K562 (cell line): ENCODE results near the gene IGSF23. TPM values are rescaled to one million over a fixed set of nuclear protein-coding genes. Genes with fewer than 3 reads are reported as not detected.

Experiments
- ATAC-seq: fragments of 200-7000 bp; cut with Tn5 transposase; 3 replicates; pipeline ENCODE4 v1.9.1; 2020; ENCODE audit warnings: moderate library complexity
- BruUV-seq: library from RNA; stranded (reverse); fragments of 400-500 nt; replicated peaks from 2 replicates; lab custom pipeline; 2021; lab: Mats Ljungman, UMichigan
- CTCF ChIA-PET: fragments of 300-600 bp; formaldehyde crosslinking; extraction: SDS; loops from one replicate; lab custom pipeline; 2021; ENCODE audit warnings: low intra/inter-chr PET ratio; lab: Yijun Ruan, JAX
- POLR2A ChIA-PET: fragments of 300-600, 350-650 bp; sonication (Branson Sonifier 250); formaldehyde crosslinking; extraction: SDS; loops from one replicate; lab custom pipeline; 2021; ENCODE audit warnings: antibody characterized with exemption, inconsistent platforms; lab: Yijun Ruan, JAX
- DNase-seq, 4 experiments: peaks; one replicate each; pipeline versions ENCODE4 v3.0.0 to v3.0.0-alpha.2; 2011 to 2018; ENCODE audit warnings: low spot score in 3 of 4, mixed read lengths in 3 of 4; ENCODE audit errors: extremely low read depth in 1 of 4
- FAIRE-seq: peaks from 2 replicates; lab custom pipeline; 2011; peaks lifted over from hg19 to GRCh38; lab: Jason Lieb, UNC
- H2AFZ ChIP-seq: 2 replicates; pipeline ENCODE4 v1.6.0; 2011; ENCODE audit warnings: low read depth, low read length, control low read depth, inconsistent platforms
- H3K27ac ChIP-seq: fragments of 200-600 bp; 3 replicates; pipeline ENCODE4 v1.8.0; 2011; ENCODE audit warnings: low read depth, mild to moderate bottlenecking, control low read depth, inconsistent platforms, low read length, moderate library complexity, mixed read lengths; ENCODE audit errors: extremely low read depth
- H3K27me3 ChIP-seq, 2 experiments: fragments of 300-600 bp in 1 of 2; 2 replicates in 1 of 2; 3 replicates in 1 of 2; pipeline versions ENCODE4 v1.6.0 to v1.8.0; 2011; ENCODE audit warnings: inconsistent platforms in 2 of 2, low read length in 2 of 2, mild to moderate bottlenecking in 1 of 2, mixed read lengths in 1 of 2, moderate library complexity in 1 of 2; ENCODE audit not compliant: control insufficient read depth in 2 of 2, insufficient read depth in 2 of 2
- H3K36me3 ChIP-seq: fragments of 300-600 bp; 3 replicates; pipeline ENCODE4 v1.8.0; 2011; ENCODE audit warnings: mild to moderate bottlenecking, low read length, inconsistent platforms; ENCODE audit not compliant: control insufficient read depth, insufficient read depth
- H3K4me1 ChIP-seq, 2 experiments: fragments of 200-600 bp in 1 of 2; replicated peaks in 1 of 2; 2 replicates in 1 of 2; 3 replicates in 1 of 2; pipeline versions ENCODE4 v1.5.1 to v1.8.0; 2011; ENCODE audit warnings: inconsistent platforms in 2 of 2, low read length in 2 of 2, mild to moderate bottlenecking in 1 of 2, mixed read lengths in 1 of 2, moderate library complexity in 1 of 2; ENCODE audit not compliant: control insufficient read depth in 2 of 2, insufficient read depth in 2 of 2
- H3K4me2 ChIP-seq: 2 replicates; pipeline ENCODE4 v1.6.1; 2011; ENCODE audit warnings: low read length, control low read depth, inconsistent platforms, mixed read lengths; ENCODE audit not compliant: insufficient read depth
- H3K4me3 ChIP-seq: fragments of 200-600 bp; sonication (generic), shearing (Covaris generic); 2 replicates; pipeline ENCODE4 v1.5.1; 2016; ENCODE audit warnings: control low read depth, inconsistent platforms
- H3K79me2 ChIP-seq: fragments of 200-600 bp; 3 replicates; pipeline ENCODE4 v1.8.0; 2011; ENCODE audit warnings: low read length, inconsistent platforms; ENCODE audit not compliant: control insufficient read depth, insufficient read depth
- H3K9ac ChIP-seq, 2 experiments: 2 replicates each; pipeline versions ENCODE4 v1.6.0 to v1.6.1; 2011; ENCODE audit warnings: low read depth in 2 of 2, low read length in 2 of 2, control low read depth in 1 of 2, inconsistent platforms in 1 of 2, mild to moderate bottlenecking in 1 of 2, mixed read lengths in 1 of 2; ENCODE audit not compliant: insufficient read depth in 1 of 2
- H3K9me1 ChIP-seq: one replicate; pipeline ENCODE4 v1.6.0; 2011; ENCODE audit warnings: inconsistent platforms, mild to moderate bottlenecking, low read length, moderate library complexity; ENCODE audit not compliant: control insufficient read depth, insufficient read depth
- H3K9me3 ChIP-seq: replicated peaks from 2 replicates; pipeline ENCODE4 v1.5.1; 2011; ENCODE audit warnings: low read depth, low read length, inconsistent platforms; ENCODE audit not compliant: control insufficient read depth, insufficient read depth
- H4K20me1 ChIP-seq: replicated peaks from 2 replicates; pipeline ENCODE4 v1.6.1; 2011; ENCODE audit warnings: low read length, inconsistent platforms, mixed read lengths; ENCODE audit not compliant: control insufficient read depth, insufficient read depth
- BCOR ChIP-seq: fragments of 450-650 bp; IDR thresholded peaks from 2 replicates; pipeline ENCODE4 v1.6.1; 2016
- CBFB ChIP-seq: sonication (generic); formaldehyde crosslinking; IDR thresholded peaks from 2 replicates; pipeline ENCODE4 v1.4.0; 2020; ENCODE audit warnings: mild to moderate bottlenecking, missing genetic modification reagents
- CBX1 ChIP-seq: sonication (generic); IDR thresholded peaks from 2 replicates; pipeline ENCODE4 v1.6.1; 2016; ENCODE audit warnings: antibody characterized with exemption, low read depth, mild to moderate bottlenecking
- CC2D1A ChIP-seq: fragments of 450-650 bp; IDR thresholded peaks from 2 replicates; pipeline ENCODE4 v1.6.1; 2017; ENCODE audit warnings: mild to moderate bottlenecking
- CHD4 ChIP-seq: fragments of 200-600 bp; sonication (generic); IDR thresholded peaks from 3 replicates; pipeline ENCODE4 v1.6.1; 2012; ENCODE audit warnings: low read depth, mild to moderate bottlenecking, mixed read lengths, low read length, inconsistent platforms; ENCODE audit not compliant: insufficient read depth, insufficient replicate concordance, poor library complexity, severe bottlenecking
- CREB3 ChIP-seq: fragments of 450-650 bp; conservative IDR thresholded peaks from 2 replicates; pipeline ENCODE4 v1.6.1; 2016; ENCODE audit warnings: missing genetic modification characterization, low read depth, mild to moderate bottlenecking, missing compliant biosample characterization, moderate library complexity
- DACH1 ChIP-seq: fragments of 450-650 bp; IDR thresholded peaks from 2 replicates; pipeline ENCODE4 v1.6.1; 2018; ENCODE audit not compliant: partially characterized antibody
- EGR1 ChIP-seq: fragments of 450-650 bp; conservative IDR thresholded peaks from 2 replicates; pipeline ENCODE4 v1.6.1; 2017; ENCODE audit warnings: mild to moderate bottlenecking
- ELF4 ChIP-seq: fragments of 450-650 bp; formaldehyde crosslinking; IDR thresholded peaks from 2 replicates; pipeline ENCODE4 v1.4.0; 2022; ENCODE audit warnings: missing genetic modification characterization
- GATAD2B ChIP-seq: fragments of 450-650 bp; IDR thresholded peaks from 2 replicates; pipeline ENCODE4 v1.6.1; 2017; ENCODE audit warnings: mild to moderate bottlenecking, borderline replicate concordance
- HMG20A ChIP-seq: fragments of 450-650 bp; formaldehyde crosslinking; conservative IDR thresholded peaks from 2 replicates; pipeline ENCODE4 v1.4.0; 2020; ENCODE audit warnings: mild to moderate bottlenecking, mixed read lengths
- KDM1A ChIP-seq, 2 experiments: fragments of 450-650 bp; IDR thresholded peaks; 2 replicates each; pipeline ENCODE4 v1.6.1; 2016; ENCODE audit warnings: mild to moderate bottlenecking in 2 of 2
- NCOA2 ChIP-seq, 2 experiments: fragments of 450-650 bp; IDR thresholded peaks; 2 replicates each; pipeline ENCODE4 v1.6.1; 2018; ENCODE audit warnings: mild to moderate bottlenecking in 2 of 2, moderate library complexity in 1 of 2; ENCODE audit not compliant: partially characterized antibody in 2 of 2
- POLR3A ChIP-seq: IDR thresholded peaks from 2 replicates; pipeline ENCODE4 v1.6.1; 2011; ENCODE audit warnings: borderline replicate concordance, mild to moderate bottlenecking, moderate library complexity; ENCODE audit not compliant: insufficient read length, insufficient read depth; ENCODE audit errors: extremely low read depth
- PREB ChIP-seq: sonication (generic); formaldehyde crosslinking; IDR thresholded peaks from 2 replicates; pipeline ENCODE4 v1.8.1; 2023; ENCODE audit warnings: mild to moderate bottlenecking, missing genetic modification reagents
- RBM25 ChIP-seq: fragments of 200-400 bp; formaldehyde crosslinking; IDR thresholded peaks from 2 replicates; pipeline ENCODE4 v1.6.1; 2018; ENCODE audit warnings: low read length, low read depth, moderate library complexity; ENCODE audit not compliant: severe bottlenecking
- RCOR1 ChIP-seq, 2 experiments: IDR thresholded peaks; 2 replicates each; pipeline ENCODE4 v1.6.1; 2012; ENCODE audit warnings: low read depth in 2 of 2, low read length in 2 of 2, borderline replicate concordance in 1 of 2, improper control_type of control experiment in 1 of 2
- SIRT6 ChIP-seq: IDR thresholded peaks from one replicate; pipeline ENCODE4 v1.6.1; 2012; ENCODE audit warnings: low read depth, mild to moderate bottlenecking, control low read depth, inconsistent platforms, low read length, moderate library complexity
- TARDBP ChIP-seq: fragments of 450-650 bp; IDR thresholded peaks from 2 replicates; pipeline ENCODE4 v1.6.1; 2016
- TBL1XR1 ChIP-seq, 2 experiments: IDR thresholded peaks; 2 replicates each; pipeline ENCODE4 v1.6.1; 2012; ENCODE audit warnings: improper control_type of control experiment in 2 of 2, low read length in 2 of 2, mild to moderate bottlenecking in 1 of 2
- THAP12 ChIP-seq: fragments of 250-450 bp; sonication (Bioruptor Pico); IDR thresholded peaks from 2 replicates; pipeline ENCODE4 v1.9.0; 2021; ENCODE audit warnings: mild to moderate bottlenecking, inconsistent platforms
- WGBS: fragments of 100-300 bp; shearing (Covaris generic); methylation state at CpG from one replicate; pipeline ENCODE4 v1.1.6; 2016; ENCODE audit warnings: low coverage, mixed read lengths; ENCODE audit not compliant: insufficient coverage; ENCODE audit errors: missing lambda C conversion rate; 5-methylcytosine and 5-hydroxymethylcytosine counted together
- in situ Hi-C: fragments of 300-500 bp; cut with MboI; formaldehyde crosslinking; loops from 4 replicates; pipeline ENCODE4 v1.15.0; 2018; ENCODE audit warnings: inconsistent platforms, mixed read lengths
- intact Hi-C: fragments of 100-400 bp; cut with micrococcal nuclease; formaldehyde crosslinking; loops from 2 replicates; pipeline ENCODE4 v1.14.2; 2022
- polyA plus RNA-seq, 8 experiments: library from polyadenylated mRNA; depleted of rRNA in 4 of 8; stranded (reverse) in 5 of 8; unstranded in 3 of 8; fragments of >200 nt; fragmentation: Nextera tagmentation in 2 of 8; fragmentation: Illumina TruSeq in 1 of 8; extraction: Ambion mirVana in 2 of 8; extraction: Trizol in 1 of 8; gene quantifications; 2 replicates each; pipeline versions ENCODE4 v1.2.1 to v1.2.3, GENCODE V29; 2011 to 2014; ENCODE audit warnings: inconsistent platforms in 1 of 8, missing spikeins in 1 of 8
- total RNA-seq, 7 experiments: library from RNA; depleted of rRNA in 6 of 7; stranded (reverse); fragments of >200 nt in 6 of 7; fragmentation: Illumina TruSeq in 2 of 7; extraction: Trizol in 2 of 7; gene quantifications; 2 replicates each; pipeline versions ENCODE4 v1.2.1 to v1.2.3, GENCODE V29; 2011 to 2021; ENCODE audit warnings: low replicate concordance in 1 of 7

Gene IGSF23
- total and polyA plus RNA-seq, 9 of the 15 experiments (the other 6 are each of a cell fraction or from before 2014, with no cell fraction given): not detected

GRCh38 chr19:44627631-44628030 lies 14.3 kb downstream of the IGSF23 start:
- 10% methylated on average over 4 of the region's 4 CpGs for WGBS
- Histone ChIP-seq H3K9me3 (no peaks in the 10 kb centered on the region), H3K4me2 (no peak overlapping the region), H3K9ac (no peak overlapping the region), H3K4me1 (no peaks in the 10 kb centered on the region; a peak in 2 of 5 replicates), H3K9me1 (no peaks in the 10 kb centered on the region), H3K36me3 (no peaks in the 10 kb centered on the region), H3K4me3 (no peak overlapping the region), H4K20me1 (no peaks in the 10 kb centered on the region), H3K27ac (no peak overlapping the region), H2AFZ (no peak overlapping the region), H3K27me3 (no peaks in the 10 kb centered on the region; a peak in 1 of 5 replicates), H3K79me2 (no peaks in the 10 kb centered on the region)
- intact Hi-C loops: no loop called here
- DNase-seq (no peak), ATAC-seq (no peak), FAIRE-seq (no peak)
- in situ Hi-C loops: no loop called here
- no TSS peak for BruUV-seq
- ChIA-PET POLR2A (interaction anchor here (0.6 to 1.2 kb wide), 2 partner anchors 8 to 221 kb away, joined by 3 to 5 read pairs; no protein-coding TSS in a partner anchor), CTCF (no interaction called here)
- TF ChIP-seq POLR3A (no peak), CC2D1A (no peak), EGR1 (no peak), NCOA2 (IDR thresholded peaks at IDR 0.05; ENCODE audit: partially characterized antibody in 2 of 2) (no peak), RCOR1 (IDR thresholded peaks at IDR 0.05; ENCODE audit: borderline replicate concordance in 1 of 2, low read depth in 2 of 2, low read length in 2 of 2) (peak in 1 of 2 experiments; percentile 45; a peak in 1 of 4 replicates), CBFB (CRISPR knock-in tag) (no peak), KDM1A (IDR thresholded peaks at IDR 0.05) (0 out of 4 replicates have a peak, but pooled peaks of 1 of the 2 experiments have one; percentile 28), RBM25 (peak; percentile 91), HMG20A (CRISPR knock-in tag) (no peak), TARDBP (no peak), GATAD2B (no peak), SIRT6 (no peak), CREB3 (tag) (no peak), DACH1 (no peak), THAP12 (CRISPR knock-in tag) (no peak), CBX1 (0 out of 2 replicates have a peak, but pooled peaks have one; percentile 52), BCOR (peak; percentile 82), TBL1XR1 (IDR thresholded peaks at IDR 0.05; ENCODE audit: low read length in 2 of 2) (no peak), CHD4 (peak; percentile 64), PREB (no peak), ELF4 (CRISPR knock-in tag) (no peak)
